Measurements from ENCODE around the gene PIGC. TPM values are rescaled to one million over a fixed set of nuclear protein-coding genes. Genes with fewer than 3 reads are reported as not detected.

The PIGC gene
- total and polyA plus RNA-seq, 2 experiments from 2014 or later, result 27.8 to 32.7 TPM

DNA sequence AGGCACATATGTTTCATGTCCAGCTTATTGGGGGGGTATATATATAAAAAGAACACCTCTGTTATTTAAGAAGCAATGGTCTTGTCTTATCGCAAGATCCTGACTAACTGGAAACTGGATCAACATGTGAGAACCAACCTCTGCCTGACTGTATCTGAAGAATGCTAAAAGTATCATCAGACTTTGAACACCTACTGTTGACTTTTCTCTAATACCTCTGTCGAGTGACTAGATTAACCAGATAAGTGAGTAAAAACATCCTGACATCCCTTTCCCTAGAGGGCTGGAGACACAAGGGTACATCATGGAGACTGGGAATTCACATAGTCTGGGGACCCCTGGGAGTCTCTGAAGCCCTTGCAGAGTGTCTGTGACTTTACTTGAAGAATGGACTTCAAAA is 26.3 kb upstream of the PIGC start:
- Histone ChIP-seq H3K27ac (no peak overlapping the region), H2AFZ (no peak overlapping the region), H3F3A (ENCODE audit: insufficient read depth) (no peaks in the 10 kb centered on the region), H3K4me1 (ENCODE audit: insufficient read depth) (no peaks in the 10 kb centered on the region), H3K4me3 (no peak overlapping the region), H3K27me3 (replicated peaks; ENCODE audit: insufficient read depth) (no peaks in the 10 kb centered on the region), H3K36me3 (ENCODE audit: low read depth) (no peaks in the 10 kb centered on the region), H3K79me2 (ENCODE audit: insufficient read depth) (no peaks in the 10 kb centered on the region), H3K9me2 (ENCODE audit: insufficient read depth) (no peaks in the 10 kb centered on the region), H3K9ac (no peak overlapping the region), H3K9me3 (ENCODE audit: low read depth) (no peaks in the 10 kb centered on the region), H3K4me2 (ENCODE audit: unreplicated experiment) (no peak overlapping the region), H4K20me1 (ENCODE audit: insufficient read depth) (no peaks in the 10 kb centered on the region)
- no peak for DNase-seq
- TF ChIP-seq EZH2 (IDR thresholded peaks at IDR 0.05; ENCODE audit: insufficient read depth, poor library complexity, severe bottlenecking) (no peak), EZH2phosphoT487 (IDR thresholded peaks at IDR 0.05; ENCODE audit: insufficient read depth, low read depth) (no peak)
- 74 to 75% methylated on average over 2 of the region's 2 CpGs for WGBS, 2 experiments (ENCODE audit: low coverage in 1 of 2, low lambda C conversion rate in 2 of 2, missing lambda C conversion rate in 2 of 2)
- in situ Hi-C loops (cut with MboI), result no loop called here

DNA sequence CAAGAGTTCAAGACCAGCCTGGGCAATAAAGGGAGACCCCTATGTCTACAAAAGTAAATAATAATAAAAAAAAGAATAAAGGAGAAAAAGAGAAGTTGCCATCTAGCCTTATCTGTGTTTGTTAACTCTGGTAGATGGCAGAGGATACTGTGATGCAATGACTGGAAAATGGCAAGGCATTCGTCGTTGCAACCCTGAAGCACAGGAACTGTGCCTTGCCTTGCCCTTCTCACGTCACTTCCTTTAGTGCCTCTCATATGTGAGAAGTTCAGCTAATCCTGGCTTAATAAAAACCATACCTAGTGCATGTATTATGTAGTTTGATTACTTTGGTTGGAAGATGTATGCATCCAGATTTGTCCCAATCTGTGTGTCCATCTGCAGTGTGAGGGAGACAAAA is 25.8 kb upstream of the PIGC start:
- Histone ChIP-seq H3K9ac (no peak overlapping the region), H3K9me3 (ENCODE audit: low read depth) (no peaks in the 10 kb centered on the region), H3K4me3 (no peak overlapping the region), H3K4me1 (ENCODE audit: insufficient read depth) (no peaks in the 10 kb centered on the region), H3K27ac (no peak overlapping the region), H2AFZ (no peak overlapping the region), H3K36me3 (ENCODE audit: low read depth) (no peaks in the 10 kb centered on the region), H4K20me1 (ENCODE audit: insufficient read depth) (no peaks in the 10 kb centered on the region), H3K79me2 (ENCODE audit: insufficient read depth) (no peaks in the 10 kb centered on the region), H3F3A (ENCODE audit: insufficient read depth) (no peaks in the 10 kb centered on the region), H3K9me2 (ENCODE audit: insufficient read depth) (no peaks in the 10 kb centered on the region), H3K27me3 (replicated peaks; ENCODE audit: insufficient read depth) (no peaks in the 10 kb centered on the region), H3K4me2 (ENCODE audit: unreplicated experiment) (no peak overlapping the region)
- in situ Hi-C loops (cut with MboI), result no loop called here
- DNase-seq, result no peak
- no peak for TF ChIP-seq EZH2 (IDR thresholded peaks at IDR 0.05; ENCODE audit: insufficient read depth, poor library complexity, severe bottlenecking)
- TF ChIP-seq EZH2phosphoT487 (IDR thresholded peaks at IDR 0.05; ENCODE audit: insufficient read depth, low read depth), result no peak
- WGBS, 2 experiments (ENCODE audit: low coverage in 1 of 2, low lambda C conversion rate in 2 of 2, missing lambda C conversion rate in 2 of 2), result 73 to 80% methylated on average over 3 of the region's 3 CpGs

DNA sequence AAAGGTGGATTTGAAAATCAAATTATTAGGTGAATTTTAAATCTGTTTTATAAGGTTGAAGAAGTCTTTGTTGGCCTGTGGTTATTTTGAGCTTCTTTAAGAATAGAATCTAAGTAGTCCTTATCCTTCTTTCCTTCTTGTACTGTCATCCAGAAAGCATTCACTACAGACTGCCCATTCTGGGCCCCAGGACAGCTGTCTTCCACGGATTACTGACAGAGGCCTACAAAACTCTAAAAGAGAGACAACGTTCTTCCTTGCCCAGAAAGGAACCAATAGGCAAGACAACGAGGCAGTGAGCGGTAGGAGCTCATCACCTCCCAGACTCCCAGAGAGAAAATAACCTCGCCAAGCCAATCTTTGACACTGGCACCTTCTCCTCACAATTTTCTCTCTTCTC is 24.4 kb upstream of the PIGC start:
- DNase-seq, result no peak
- TF ChIP-seq EZH2phosphoT487 (IDR thresholded peaks at IDR 0.05; ENCODE audit: insufficient read depth, low read depth), result no peak
- TF ChIP-seq EZH2 (IDR thresholded peaks at IDR 0.05; ENCODE audit: insufficient read depth, poor library complexity, severe bottlenecking), result no peak
- no peaks in the 10 kb centered on the region for H3K36me3 ChIP-seq (ENCODE audit: low read depth)
- no peak overlapping the region for H3K27ac ChIP-seq
- in situ Hi-C loops (cut with MboI), result no loop called here
- H2AFZ ChIP-seq, result no peak overlapping the region
- no peak overlapping the region for H3K4me2 ChIP-seq (ENCODE audit: unreplicated experiment)
- H3K27me3 ChIP-seq (replicated peaks; ENCODE audit: insufficient read depth), result no peaks in the 10 kb centered on the region
- WGBS, 2 experiments (ENCODE audit: low coverage in 1 of 2, low lambda C conversion rate in 2 of 2, missing lambda C conversion rate in 2 of 2), result 56 to 63% methylated on average over 5 of the region's 5 CpGs
- no peaks in the 10 kb centered on the region for H3K79me2 ChIP-seq (ENCODE audit: insufficient read depth)
- no peak overlapping the region for H3K4me3 ChIP-seq
- H3K9me3 ChIP-seq (ENCODE audit: low read depth), result no peaks in the 10 kb centered on the region
- H4K20me1 ChIP-seq (ENCODE audit: insufficient read depth), result no peaks in the 10 kb centered on the region
- no peak overlapping the region for H3K9ac ChIP-seq
- no peaks in the 10 kb centered on the region for H3K9me2 ChIP-seq (ENCODE audit: insufficient read depth)
- no peaks in the 10 kb centered on the region for H3K4me1 ChIP-seq (ENCODE audit: insufficient read depth)
- H3F3A ChIP-seq (ENCODE audit: insufficient read depth), result no peaks in the 10 kb centered on the region

DNA sequence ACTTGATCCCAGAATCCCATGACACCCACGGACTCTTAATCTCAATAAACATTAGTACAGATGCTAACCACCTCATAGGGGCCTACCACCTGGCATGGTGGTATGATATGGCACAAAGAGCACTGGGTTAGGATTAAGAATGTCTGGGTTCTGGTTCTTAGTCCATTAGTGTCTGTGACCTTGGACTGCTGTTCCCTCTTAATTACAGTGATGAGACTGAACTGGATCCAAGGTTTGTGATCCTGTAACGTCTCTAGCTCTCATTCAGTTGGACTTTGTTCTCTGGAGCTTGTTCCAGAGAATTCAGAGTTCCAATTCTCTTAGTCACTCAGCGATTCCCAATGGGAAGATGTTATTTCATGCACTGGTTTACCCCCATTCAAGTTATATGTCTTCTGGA is 23.6 kb upstream of the PIGC start:
- WGBS, 2 experiments (ENCODE audit: low coverage in 1 of 2, low lambda C conversion rate in 2 of 2, missing lambda C conversion rate in 2 of 2), result 61 to 64% methylated on average over 3 of the region's 3 CpGs
- no peak for DNase-seq
- H3K4me3 ChIP-seq, result no peak overlapping the region
- no peak overlapping the region for H3K9ac ChIP-seq
- no peaks in the 10 kb centered on the region for H3K79me2 ChIP-seq (ENCODE audit: insufficient read depth)
- H4K20me1 ChIP-seq (ENCODE audit: insufficient read depth), result no peaks in the 10 kb centered on the region
- TF ChIP-seq EZH2phosphoT487 (IDR thresholded peaks at IDR 0.05; ENCODE audit: insufficient read depth, low read depth) (no peak), EZH2 (IDR thresholded peaks at IDR 0.05; ENCODE audit: insufficient read depth, poor library complexity, severe bottlenecking) (no peak)
- H3K4me2 ChIP-seq (ENCODE audit: unreplicated experiment), result no peak overlapping the region
- in situ Hi-C loops (cut with MboI), result no loop called here
- no peaks in the 10 kb centered on the region for H3K27me3 ChIP-seq (replicated peaks; ENCODE audit: insufficient read depth)
- no peaks in the 10 kb centered on the region for H3K9me2 ChIP-seq (ENCODE audit: insufficient read depth)
- H2AFZ ChIP-seq, result no peak overlapping the region
- H3K9me3 ChIP-seq (ENCODE audit: low read depth), result no peaks in the 10 kb centered on the region
- H3K4me1 ChIP-seq (ENCODE audit: insufficient read depth), result no peaks in the 10 kb centered on the region
- H3F3A ChIP-seq (ENCODE audit: insufficient read depth), result no peaks in the 10 kb centered on the region
- no peak overlapping the region for H3K27ac ChIP-seq
- H3K36me3 ChIP-seq (ENCODE audit: low read depth), result no peaks in the 10 kb centered on the region

DNA sequence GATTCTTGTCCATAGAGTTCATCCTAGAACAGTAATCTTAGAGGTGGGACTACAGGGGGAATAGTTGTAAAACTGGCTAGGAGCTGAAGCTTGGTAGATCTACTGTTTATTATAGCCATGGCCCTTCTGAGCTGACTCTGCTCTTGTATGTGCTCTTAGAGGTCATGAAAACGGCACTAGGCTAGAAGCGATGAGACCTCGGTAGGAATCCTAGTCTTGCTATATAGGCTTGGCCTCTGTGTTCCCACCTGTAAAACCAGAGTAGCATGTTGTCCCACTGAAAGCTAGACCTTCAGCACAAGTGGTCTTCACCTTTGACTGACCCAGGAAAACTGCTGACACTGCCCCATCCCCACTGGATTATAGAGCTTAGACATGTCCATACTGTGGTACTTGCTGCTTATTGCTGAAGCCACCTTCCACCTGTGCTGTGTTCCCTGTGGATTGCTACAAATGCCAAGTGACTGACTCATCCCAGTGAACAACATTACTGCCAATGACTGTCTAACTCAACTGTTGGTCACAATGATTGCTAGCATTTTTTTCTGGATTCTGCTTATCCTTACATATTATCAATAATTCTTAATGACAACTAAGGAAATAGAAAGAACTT is 23.0 kb upstream of the PIGC start:
- Histone ChIP-seq H3K9ac (no peak overlapping the region), H2AFZ (no peak overlapping the region), H3F3A (ENCODE audit: insufficient read depth) (no peaks in the 10 kb centered on the region), H3K36me3 (ENCODE audit: low read depth) (no peaks in the 10 kb centered on the region), H3K9me3 (ENCODE audit: low read depth) (no peaks in the 10 kb centered on the region), H3K4me2 (ENCODE audit: unreplicated experiment) (no peak overlapping the region), H3K27me3 (replicated peaks; ENCODE audit: insufficient read depth) (no peaks in the 10 kb centered on the region), H3K79me2 (ENCODE audit: insufficient read depth) (no peaks in the 10 kb centered on the region), H4K20me1 (ENCODE audit: insufficient read depth) (no peaks in the 10 kb centered on the region), H3K4me3 (no peak overlapping the region), H3K9me2 (ENCODE audit: insufficient read depth) (no peaks in the 10 kb centered on the region), H3K4me1 (ENCODE audit: insufficient read depth) (no peaks in the 10 kb centered on the region), H3K27ac (no peak overlapping the region)
- TF ChIP-seq EZH2phosphoT487 (IDR thresholded peaks at IDR 0.05; ENCODE audit: insufficient read depth, low read depth), result no peak
- TF ChIP-seq EZH2 (IDR thresholded peaks at IDR 0.05; ENCODE audit: insufficient read depth, poor library complexity, severe bottlenecking), result no peak
- peak; percentile 10 for DNase-seq
- in situ Hi-C loops (cut with MboI), result no loop called here
- WGBS, 2 experiments (ENCODE audit: low coverage in 1 of 2, low lambda C conversion rate in 2 of 2, missing lambda C conversion rate in 2 of 2), result 97 to 100% methylated on average over 3 of the region's 3 CpGs
